Activated CD4-positive, alpha-beta T cell treated with anti-CD3 and anti-CD28 coated beads, Interleukin-2, amount 50 U/mL, for 48 hours (primary cell): Measurements from ENCODE around the gene BCAN.
A peak's percentile ranks its signal among the peaks of the same experiment; 100 is the strongest.
"Not testable (repeated sequence)": the region's sequence is repeated elsewhere in the genome, so short reads cannot be mapped to it uniquely, and the experiment has no call there.

Source experiments
- DNase-seq, 2 experiments: peaks; one replicate each; pipeline ENCODE4 v3.0.0-alpha.2; 2020

BCAN gene

DNA sequence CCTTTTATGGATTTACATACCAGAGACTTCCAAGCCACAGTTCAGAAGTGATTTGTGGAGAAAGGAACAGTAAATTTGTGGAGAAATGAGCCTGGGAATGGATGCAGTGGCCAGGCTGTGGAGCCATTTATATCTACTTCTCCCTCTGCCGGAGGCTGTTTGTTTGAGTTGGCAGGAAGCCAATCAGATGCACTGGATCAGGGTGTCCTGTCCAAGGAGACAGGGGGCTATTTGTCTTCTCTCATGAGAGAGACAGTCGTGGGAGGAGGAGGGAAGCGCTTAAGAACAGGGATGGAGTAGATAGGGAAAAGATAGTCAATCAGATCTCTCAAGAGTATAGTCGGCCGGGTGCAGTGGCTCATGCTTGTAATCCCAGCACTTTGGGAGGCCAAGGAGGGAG lies 25.5 kb upstream of the BCAN start:
- no peak for DNase-seq

DNA sequence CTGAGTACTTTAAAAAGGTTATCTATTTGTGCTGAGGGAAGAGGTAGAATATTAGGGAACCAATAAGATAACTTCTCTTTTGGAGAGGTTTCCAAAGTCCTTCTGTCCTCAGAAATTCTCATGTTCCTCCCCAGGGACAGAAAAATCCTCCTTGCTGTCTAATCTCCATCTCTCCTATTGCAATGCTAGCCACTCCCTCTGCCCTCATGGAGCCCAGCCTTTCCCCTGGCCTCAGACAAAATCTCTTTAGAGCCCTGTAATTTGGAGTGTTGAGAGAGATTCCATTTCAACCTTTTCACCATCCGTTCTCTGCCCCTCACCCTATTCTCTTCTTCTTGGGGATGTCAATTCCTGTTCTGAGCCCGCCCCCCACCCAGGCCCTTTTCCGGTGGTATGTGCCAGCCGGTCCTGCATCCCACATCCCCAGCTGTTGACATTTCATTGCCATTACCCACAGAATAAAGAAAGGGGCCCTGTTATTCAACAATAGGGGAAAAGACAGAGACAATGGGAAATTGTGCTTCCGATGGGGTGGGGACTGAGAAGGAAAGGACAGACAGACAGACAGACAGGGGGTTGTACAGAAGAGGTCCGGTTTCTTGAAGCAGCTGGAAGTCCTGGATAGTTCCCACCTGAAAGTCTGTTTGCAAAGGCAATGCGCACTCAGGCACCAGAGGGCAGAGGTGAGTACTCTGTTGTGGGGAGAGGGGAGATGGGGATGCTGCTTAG lies 22.9 kb upstream of the BCAN start, which contains the start of gene HAPLN2:
TSS of gene HAPLN2 (plus strand) at position 563 of the 729 bp plus-strand sequence. CDS start 4,076 bp downstream, outside the sequence.
- peak in 1 of 2 experiments; percentile 29 for DNase-seq

DNA sequence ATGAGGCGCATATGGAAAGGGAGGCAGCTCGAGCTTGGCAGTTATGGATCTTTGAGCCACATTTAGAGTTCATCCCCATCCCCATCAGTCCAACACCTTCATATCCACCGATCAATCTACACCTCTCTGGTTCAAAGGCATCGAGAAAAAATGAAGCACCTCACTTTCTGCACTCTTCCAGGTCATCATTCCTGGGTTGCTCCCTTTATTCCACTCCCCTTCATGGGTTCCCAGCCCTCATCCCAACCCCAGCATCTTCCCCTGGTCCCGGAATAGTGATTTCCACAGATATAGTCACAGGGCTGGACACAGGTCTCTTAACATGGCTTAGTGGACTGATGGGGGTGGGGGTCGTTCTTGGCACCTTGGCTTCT lies 22.3 kb upstream of the BCAN start:
- DNase-seq: no peak

DNA sequence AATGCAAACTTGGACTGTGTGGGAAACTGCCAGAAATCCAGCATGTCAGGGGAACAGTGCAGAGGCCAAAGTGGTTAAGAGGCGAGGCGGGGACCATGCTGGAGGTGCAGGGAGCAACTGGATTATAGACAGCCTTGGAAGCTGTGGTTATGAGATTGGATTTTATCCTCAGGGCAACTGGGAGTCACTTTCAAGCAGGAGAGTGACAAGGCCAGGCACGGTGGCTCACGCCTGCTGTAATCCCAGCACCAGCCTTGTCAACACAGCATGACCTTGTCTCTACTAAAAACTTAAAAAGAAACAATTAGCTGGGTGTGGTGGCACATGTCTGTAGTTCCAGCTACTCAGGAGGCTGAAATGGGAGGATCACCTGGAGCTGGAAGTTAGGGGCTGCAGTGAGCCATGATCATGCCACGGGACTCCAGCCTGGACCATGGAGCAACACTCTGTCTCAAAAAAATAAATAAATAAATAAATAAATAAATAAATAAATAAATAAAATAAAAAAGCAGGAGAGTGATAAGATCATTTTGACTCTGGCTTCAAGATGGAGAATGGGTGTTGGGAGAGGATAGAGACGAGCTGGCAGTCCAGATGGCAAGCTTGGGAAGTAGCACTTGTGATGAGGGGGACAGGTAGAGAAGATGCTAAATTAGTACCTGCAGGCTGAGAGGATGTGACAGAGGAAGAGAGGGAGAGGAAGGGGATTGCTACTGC lies 19.2 kb upstream of the BCAN start:
- DNase-seq: no peak

DNA sequence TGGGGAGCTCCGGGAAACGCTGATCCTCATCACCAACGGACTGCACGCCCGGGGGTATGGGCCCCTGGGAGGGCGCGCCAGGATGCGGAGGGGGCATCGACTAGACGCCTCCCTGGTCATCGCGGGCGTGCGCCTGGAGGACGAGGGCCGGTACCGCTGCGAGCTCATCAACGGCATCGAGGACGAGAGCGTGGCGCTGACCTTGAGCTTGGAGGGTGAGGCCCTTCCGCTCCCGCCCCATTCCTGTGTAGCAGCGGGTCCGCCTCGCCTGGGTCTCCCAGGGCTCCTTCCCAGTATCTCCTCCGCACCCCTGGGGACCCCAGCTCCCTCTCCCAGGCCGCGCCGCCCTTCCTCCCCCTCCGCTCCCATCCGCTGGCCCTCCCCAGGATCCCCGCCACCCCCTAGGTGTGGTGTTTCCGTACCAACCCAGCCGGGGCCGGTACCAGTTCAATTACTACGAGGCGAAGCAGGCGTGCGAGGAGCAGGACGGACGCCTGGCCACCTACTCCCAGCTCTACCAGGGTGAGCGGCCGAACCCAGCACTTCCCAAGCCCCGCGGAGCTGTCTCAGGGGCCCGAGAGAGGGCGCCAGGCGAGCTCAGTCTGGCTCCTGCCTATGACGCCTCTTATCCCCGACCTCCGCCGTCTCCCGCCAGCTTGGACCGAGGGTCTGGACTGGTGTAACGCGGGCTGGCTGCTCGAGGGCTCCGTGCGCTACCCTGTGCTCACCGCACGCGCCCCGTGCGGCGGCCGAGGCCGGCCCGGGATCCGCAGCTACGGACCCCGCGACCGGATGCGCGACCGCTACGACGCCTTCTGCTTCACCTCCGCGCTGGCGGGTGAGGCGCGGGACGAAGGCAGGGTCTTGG lies 17.7 kb upstream of the BCAN start:
- peak; percentile 59 to 69 for DNase-seq

DNA sequence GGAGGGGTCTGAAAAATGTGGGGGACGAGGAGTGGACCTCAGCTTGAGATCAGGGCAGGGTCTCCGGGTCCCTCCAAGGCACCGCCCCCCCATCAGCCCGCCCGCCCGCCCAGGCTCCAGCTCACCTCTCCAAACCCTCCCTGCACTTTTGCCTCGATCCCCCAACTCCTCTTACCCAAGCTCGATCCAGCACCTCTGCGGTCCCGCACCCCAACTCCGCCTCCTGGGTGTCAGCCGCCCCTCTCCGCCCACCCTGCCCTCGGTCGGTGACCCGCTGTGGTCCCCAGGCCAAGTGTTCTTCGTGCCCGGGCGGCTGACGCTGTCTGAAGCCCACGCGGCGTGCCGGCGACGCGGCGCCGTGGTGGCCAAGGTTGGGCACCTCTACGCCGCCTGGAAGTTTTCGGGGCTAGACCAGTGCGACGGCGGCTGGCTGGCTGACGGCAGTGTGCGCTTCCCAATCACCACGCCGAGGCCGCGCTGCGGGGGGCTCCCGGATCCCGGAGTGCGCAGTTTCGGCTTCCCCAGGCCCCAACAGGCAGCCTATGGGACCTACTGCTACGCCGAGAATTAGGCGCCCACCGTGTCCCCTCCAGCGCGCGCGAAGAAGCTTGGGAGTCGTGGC lies 17.0 kb upstream of the BCAN start:
- DNase-seq: no peak

DNA sequence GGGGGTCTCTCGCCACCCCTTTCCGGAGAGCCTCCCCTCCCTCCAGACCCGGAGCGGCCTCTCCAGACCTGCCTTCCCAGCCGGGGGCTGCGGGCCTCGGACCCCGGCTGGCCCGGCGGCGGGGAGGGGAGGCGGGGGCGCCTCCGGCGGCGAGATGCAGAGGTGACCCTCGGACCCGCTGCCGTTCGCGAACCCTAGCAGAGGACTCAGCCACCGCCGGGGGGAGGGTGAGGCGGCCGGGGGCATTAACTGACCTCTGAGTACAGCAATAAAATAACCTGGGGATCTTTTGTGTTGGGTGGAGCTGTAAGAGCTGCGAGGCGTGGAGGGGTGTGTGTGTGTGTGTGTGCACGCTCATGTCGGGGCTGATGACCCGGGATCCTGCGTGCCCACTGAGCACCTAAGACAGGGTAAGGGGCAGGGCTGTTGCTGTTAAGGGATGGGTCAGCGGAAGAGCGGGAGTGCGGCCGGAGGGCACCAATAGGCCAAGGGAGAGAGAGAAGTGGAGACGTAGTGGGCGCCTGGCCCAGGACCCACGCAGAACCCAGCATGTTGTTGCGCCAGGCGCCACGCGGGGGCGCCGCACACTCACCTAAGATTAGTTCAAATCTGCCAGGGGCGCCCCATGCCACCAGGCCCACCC lies 16.4 kb upstream of the BCAN start:
- peak; percentile 68 to 74 for DNase-seq

DNA sequence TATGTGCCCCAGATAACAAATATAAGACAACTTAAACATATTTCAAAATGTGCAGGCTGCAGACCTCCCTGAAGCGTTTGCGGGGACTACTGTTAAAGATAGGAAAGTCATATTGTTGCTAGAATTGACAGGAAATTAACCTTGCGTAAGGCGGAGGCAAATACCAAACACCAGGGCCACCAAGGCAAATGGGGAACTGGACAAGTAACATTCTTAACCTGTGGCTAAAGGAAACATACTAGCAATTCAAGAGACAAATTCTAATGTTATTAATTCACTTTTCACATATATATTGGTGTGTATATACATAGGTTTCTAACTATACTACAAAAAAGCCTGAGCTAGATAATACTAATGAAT lies 15.9 kb upstream of the BCAN start:
- no peak for DNase-seq

DNA sequence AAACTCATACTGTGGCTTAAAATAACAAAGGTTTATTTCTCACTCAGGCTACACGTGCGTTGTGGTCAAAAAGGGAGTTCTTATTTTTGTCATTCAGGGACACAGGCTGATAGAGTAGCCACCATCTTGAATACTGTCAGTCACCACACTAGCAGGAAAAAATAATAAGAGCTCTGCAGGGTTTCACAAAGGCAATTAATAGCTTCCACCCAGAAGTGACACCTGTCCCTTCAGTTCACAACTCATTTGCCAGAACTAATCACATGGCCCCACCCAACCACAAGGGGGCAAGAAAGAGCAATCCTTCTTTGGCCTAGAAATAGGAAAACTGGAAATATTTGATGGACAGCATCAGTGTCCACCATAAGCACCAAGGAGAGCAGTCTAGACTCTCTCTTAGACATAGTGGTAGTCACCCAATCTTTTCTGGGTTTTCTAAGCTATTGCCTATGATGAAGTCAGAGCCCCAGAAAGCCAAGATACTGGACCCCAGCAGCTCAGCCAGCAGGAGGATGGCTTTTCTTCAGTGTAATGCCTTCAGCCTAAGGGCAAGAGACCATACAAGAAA lies 14.5 kb upstream of the BCAN start:
- peak; percentile 33 to 54 for DNase-seq

DNA sequence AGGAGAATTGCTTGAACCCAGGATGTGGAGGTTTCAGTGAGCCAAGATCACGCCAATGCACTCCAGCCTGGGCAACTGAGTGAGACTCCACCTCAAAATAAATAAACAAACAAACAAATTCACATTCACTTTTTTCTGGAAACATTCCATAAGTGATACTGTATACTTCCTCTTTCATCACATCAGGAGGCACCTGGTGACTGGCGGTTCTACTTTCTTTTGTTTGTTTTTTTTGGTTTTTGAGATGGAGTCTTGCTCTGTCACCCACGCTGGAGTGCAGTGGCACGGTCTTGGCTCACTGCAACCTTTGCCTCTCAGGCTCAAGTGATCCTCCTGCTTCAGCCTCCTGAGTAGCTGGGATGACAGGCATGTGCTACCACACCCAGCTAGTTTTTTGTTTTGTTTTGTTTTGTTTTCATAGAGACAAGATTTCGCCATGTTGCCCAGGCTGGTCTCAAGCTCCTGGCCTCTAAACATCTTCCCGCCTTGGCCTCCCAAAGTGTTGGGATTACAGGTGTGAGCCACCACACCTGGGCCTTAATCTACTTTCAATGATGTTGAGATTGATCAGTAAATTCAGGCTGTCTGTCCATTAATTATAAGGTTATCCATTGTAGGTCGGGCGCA lies 12.0 kb upstream of the BCAN start:
- DNase-seq: no peak

DNA sequence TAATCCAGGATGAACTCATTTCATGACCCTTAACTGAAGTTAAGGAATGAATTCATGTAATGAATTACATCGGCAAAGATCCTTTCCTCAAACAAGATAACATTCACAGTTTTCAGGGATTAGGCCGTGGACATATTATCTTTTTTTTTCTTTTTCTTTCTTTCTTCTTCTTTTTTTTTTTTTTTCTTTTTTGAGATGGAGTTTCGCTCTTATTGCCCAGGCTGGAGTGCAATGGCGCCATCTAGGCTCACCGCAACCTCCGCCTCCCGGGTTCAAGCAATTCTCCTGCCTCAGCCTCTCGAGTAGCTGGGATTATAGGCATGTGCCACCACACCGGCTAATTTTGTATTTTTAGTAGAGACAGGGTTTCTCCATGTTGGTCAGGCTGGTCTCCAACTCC lies 10.8 kb upstream of the BCAN start:
- not testable (repeated sequence) for DNase-seq

DNA sequence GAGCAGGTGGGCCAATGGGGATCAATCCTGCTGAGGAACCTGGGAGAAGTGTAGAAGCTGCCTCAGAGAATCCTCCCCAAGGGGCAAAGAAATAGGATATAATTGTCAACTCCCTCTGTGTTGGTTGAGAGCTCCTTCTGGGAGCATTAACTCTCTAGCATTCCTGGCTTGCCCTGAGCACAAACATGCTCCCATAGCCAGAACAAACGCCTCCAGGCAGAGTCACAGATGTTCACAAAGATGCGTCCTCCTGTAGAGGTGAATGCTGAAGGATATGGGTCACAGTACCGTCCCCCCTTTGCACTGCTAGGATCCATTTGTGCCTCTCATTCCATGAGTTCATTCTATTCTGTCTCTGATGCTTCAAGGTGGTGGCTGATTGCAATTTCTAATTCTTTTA lies 9.6 kb upstream of the BCAN start:
- DNase-seq: no peak

DNA sequence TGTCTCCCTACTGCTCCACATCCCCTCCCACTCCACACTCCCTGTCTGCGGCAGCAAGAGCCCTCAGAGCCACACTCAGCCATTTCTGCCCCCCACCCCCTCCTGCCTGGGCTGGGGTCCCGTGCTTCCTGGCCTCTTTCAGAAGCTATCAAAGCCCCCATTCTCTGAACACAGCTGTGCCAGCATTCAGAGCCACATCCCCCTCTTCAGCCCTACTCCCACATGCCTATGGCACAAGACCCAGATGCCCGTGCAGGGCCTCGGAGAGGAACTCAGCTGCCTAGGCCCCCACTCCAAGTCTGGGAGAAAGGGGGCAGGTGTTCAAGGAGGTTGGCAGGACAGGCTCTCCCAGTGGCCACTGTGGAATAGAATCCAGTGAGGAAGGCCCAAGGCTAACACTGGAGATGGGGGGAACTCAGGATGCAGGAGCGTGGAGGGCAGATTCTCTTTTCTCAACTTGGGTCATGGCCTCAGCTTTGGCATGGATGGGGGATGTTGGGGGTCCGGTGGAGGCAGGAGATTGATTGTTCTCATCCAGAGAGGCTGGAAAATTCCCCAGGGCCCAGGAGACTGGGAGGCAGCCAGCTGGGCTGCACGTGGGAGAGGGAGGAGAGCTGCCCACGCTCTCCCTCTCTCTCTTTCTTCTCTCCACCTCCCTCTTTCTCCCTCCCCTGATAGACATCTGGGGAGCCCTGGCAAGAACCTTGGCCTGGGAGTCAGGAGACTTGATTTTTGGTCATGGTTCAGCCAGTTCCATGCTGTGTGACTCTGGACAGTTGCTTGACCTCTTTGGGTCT lies 3.5 kb upstream of the BCAN start:
- DNase-seq: no peak

DNA sequence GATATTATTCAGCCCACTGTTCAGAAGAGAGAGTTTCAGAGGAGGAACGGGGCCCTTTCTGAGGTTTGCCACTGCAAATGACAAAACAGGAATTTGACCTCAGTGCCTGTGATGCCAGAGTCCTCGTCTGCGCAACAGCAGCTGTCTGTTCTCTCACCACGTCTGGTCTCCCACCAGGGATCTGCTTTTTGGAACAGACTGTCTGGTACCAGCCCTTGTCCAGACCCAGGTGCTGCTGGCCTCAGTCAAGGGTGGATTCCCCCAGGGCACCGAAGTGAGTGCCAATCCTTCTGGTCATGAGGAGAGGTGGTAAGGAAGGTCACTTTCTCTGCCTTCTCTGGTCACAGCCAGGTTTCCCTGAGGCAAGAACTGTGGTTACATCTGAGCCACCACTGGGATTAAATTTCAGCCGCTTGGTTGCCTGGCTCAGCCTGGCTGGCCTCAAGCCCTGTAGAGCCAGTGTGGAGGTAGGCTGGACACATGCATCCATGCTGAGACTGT lies 2.3 kb upstream of the BCAN start:
- no peak for DNase-seq

DNA sequence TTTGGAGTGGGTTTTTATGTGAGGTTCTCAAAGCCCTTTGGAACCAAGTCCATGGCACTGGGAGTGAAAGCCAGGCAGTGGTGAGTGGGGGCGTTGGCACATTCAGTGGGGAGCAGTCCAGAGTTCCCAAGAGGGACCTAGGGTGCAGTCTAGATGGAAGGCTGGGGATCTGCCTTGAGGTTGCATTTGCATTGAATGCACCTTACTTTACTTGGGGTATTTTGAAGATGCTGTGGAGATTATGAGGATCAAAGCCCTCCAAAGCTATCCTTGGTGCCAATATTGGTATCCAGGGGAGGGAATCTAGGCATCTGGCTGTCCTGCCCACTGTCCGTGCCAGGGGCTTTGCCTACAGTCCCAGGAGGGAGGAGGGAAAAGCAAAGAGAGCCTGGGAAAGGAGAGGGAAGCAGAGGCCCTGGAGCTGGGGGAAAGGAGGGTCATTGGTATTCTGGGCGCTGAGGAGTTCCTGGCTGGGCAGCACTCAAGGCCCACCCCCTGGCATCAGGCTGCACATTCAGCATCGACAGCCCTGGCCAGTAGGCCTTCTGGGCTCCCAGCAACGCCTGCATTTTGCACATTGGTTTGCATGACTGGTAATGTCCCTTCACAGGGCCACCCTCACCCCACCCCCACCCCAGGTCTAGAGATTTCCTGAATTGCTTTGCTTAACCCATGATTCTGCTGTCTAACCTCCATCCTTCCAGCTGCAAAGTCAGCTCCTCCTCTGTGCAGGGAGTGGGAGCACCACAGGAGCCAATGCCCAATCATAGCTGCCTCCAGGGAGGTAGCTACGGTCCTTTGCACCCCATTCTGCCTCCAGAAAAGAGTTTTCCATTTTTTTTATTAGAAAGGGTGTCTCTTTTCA lies 843 bp upstream of the BCAN start:
- DNase-seq: no peak

DNA sequence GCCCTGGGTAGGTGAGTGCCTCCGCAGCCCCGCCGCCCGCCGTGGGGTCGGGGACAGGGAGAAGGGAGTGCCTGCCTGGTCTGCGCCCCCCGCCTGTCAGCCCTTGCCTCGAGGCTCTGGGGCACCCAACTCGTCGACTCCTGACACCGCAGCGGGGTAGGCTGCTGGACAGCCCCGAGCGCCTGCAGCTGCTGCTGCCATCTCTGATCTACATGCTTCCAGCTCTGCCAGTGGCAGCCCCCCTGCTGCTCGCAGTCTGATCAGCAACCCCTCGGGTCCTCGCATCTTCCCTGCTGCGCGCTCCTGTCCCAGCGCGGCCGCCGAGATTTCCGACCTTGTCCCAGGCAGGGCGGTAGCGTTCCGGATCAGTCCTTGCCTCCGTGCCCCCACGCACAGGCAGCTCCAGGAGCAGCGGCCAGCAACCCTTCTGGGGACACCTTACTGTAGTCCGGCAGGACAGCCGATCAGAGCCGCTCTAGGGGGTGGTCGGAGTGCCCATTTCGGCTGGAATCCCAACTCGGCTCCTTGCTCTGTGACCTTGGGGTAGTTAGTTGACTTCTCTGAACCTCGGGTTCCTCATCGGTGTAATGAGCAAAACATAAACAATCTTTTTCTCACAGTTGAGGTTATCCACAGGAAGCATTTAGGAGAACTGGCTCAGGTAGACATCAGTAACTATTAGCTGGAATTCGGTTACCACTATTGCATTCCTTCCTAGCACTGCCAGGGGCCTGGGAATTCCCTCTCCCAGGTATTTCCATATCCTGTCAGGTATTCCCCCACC lies 540 bp downstream of the BCAN start:
- no peak for DNase-seq

DNA sequence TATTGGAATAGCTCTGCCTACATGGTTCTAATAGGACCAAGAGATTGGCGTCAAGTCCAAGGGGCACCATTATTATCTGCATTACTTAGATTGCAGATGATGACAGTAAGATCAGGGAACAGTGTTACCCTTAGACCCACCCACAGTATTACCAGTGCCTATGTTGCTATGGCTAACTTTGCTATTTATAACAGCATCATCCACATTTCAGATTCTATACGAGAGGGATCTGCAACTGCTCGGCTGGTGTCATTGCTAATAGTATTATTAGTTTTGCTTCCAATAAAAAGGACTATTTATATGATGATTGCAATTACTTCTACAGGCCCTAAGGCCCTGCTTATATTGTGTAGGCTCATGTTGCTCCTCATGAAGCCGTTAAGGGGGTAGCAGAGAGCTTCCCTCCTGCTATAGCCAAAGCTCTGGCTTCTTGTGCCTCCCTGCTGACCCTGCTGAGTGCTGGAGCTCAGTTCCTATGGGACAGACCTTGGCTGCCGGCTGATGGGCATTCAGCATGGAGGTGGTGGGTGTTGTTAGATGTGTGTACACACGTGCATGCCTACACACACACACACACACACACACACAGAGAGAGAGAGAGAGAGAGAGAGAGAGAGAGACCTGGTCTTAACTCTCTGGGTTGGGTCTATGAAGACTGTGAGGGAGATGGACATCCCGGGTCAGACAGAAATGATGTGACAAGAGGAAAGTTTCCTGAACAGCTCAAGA lies 1.3 kb downstream of the BCAN start:
- DNase-seq: no peak

DNA sequence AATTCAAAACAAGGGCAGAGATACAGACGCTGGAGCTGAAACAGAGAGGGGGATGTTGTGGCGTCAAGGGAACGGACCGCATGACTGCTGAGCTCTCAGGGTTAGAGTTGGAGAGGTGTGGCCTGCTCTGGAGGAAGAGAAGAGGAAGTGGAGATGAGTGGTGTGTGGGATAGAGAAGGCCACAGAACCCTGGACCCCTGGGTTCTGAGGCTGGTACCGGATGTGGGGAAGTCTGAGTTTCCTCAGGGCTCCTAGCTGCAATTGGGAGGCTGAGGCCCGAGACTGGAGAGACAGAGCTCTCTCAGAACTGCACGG lies 1.8 kb downstream of the BCAN start:
- no peak for DNase-seq
